T-helper 9 cell (primary cell): ENCODE data around the gene LAMB1.

ENCODE experiments used
- DNase-seq: peaks from one replicate; pipeline ENCODE4 v3.0.0-alpha.2; 2020

LAMB1 gene

GRCh38 chr7:107996072-107996882 is 6.7 kb downstream of the LAMB1 start:
- no peak for DNase-seq

GRCh38 chr7:107995184-107996071 is 7.5 kb downstream of the LAMB1 start:
- DNase-seq, result no peak

DNA sequence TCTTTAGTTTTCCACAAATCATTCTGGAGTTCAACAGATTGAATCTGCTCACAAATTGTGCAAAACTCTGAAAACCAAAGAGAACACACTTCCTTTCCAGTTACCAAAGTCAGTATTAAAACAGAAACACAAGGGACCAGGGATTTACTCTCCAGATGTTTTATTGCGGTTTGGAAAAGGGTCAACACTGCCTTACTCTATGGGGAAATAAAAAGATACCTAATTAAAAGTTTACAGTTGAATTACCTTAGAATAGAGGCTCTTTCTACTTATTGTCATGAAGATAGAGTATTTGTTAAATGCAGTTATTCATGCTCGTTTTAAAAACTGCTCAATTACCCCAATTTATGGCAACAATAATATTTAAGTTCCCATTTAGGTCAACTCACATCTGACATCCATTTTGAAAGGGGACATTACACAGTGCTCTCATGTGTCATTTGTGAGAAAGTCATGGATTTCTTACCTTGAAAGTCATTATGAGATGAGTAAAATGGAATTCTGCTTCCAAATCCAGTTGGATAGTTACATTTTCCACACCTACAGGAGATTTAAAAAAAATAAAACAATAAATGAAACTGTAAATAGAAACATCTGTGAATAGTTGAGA is 8.4 kb downstream of the LAMB1 start:
- no peak for DNase-seq

GRCh38 chr7:107993891-107994291 is 9.1 kb downstream of the LAMB1 start:
- no peak for DNase-seq

- no peak for DNase-seq
Observed at GRCh38 chr7:107989618-107990373, 13.2 kb downstream of the LAMB1 start.

- no peak for DNase-seq
Observed at GRCh38 chr7:107982918-107983389, 20.0 kb downstream of the LAMB1 start.

DNA sequence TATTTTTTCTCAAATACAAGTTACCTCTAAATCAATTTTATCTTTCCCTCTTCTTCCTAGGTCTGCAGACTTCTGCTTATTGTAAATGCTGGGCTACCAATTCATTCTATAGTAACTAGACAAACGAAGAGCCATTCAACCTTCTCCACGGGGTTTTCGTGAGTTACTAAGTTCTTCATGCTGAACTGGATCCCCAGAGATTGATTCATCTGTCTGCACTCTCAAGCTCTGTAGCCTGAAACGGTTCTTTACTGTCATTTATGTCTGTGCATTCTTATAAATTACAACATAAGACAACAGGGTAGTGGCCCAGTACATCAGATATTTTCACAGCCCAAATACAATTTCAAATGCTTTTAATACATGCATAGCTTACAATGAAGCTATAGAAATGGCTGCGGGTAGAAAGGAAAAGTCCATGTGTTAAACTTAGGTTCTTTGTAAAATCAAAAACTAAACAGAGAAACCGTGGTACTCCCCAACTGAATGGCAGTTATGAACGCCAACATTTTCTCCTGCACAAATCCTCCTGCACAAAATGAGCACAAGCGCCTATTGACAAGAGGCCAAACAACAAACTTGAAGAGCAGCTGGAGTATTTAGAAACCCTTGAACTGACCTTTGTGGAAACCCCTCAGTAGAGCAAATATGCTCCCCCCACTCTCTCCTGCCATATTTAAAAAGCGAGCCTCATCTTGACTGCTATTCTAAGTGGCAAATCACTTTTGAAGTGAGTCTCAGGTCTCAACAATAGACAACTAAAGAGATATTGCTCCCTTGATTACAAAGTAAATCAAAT is 20.7 kb downstream of the LAMB1 start:
- no peak for DNase-seq

DNA sequence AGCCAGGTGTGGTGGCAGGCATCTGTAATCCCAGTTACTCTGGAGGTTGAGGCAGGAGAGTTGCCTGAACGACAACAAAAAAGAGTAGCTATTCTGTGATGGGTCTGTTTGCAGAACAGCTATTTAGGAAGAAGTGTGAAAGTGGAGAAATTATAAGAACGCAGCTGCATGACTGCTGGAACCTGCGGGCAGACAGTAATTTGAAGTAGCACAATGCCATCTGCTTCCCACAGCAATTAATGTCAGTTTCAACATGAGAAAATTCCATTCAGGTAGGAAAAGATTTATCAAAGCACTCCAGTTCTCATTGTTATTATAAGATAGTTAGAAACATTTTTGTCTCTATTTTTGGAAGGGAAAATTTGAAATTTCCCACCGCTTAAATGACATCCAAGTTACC is 21.5 kb downstream of the LAMB1 start:
- DNase-seq, result no peak

GRCh38 chr7:107980671-107981190 is 22.2 kb downstream of the LAMB1 start:
- DNase-seq, result no peak

- DNase-seq, result no peak
Observed at GRCh38 chr7:107980171-107980570, 22.8 kb downstream of the LAMB1 start.

DNA sequence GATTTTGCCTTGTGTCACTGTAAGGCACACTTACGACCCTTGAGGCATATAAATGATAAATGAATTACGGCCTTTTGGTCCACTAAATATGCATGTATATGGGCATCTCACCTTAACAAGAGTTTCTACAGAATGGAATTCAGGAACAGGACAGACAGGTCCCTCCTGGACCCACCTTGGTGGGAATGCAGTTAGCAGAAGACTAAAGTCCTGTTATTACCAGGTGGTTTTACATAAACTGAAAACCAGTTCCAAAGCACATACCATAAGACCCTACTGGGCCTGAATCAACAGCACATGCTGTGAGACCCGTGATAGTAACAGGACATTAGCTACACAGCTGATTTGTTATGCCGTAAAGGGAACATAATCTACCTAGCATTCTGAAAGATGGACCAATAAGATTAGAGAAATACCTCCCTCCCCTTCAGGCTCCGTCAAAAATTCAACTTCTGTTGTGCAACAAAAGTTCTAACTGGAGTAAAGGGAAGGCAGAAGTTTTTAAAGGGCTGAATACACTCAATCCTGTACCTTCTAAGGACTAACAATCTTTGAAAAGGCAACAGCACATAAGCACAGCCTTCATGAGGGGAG is 24.0 kb downstream of the LAMB1 start:
- DNase-seq, result no peak

DNA sequence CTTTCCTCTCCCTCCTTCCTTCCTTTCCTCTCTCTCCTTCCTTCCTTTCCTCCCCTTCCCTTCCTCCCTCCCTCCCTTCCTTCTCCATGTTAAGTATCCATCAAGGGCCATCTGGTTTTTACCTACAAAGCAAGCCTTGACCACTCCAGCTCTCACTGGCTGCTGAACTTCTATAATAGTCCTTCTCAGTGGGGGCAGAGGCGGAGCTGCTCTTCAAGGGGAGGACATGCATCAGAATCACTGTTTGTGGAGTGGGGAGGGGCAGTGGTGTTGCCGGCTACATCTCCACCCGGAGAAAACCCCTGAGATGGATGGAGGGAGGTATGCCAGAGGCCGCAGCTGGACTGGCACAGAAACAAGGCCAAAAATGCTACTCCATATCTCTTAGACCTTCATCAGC is 25.9 kb downstream of the LAMB1 start:
- DNase-seq, result no peak

DNA sequence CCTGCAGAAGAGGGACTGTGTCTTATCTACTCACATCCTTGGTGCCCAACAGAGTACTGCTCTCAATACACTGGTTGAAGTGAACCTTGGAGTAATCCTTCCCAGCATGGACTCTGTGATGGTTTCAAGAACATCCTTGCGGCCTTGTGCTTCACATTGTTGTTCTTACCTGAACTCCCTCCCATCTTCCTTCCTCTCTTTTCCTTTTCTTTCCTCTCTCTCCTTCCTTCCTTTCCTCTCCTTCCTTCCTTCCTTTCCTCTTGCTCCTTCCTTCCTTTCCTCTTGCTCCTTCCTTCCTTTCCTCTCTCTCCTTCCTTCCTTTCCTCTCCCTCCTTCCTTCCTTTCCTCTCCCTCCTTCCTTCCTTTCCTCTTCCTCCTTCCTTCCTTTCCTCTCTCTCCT is 26.3 kb downstream of the LAMB1 start:
- DNase-seq, result no peak

DNA sequence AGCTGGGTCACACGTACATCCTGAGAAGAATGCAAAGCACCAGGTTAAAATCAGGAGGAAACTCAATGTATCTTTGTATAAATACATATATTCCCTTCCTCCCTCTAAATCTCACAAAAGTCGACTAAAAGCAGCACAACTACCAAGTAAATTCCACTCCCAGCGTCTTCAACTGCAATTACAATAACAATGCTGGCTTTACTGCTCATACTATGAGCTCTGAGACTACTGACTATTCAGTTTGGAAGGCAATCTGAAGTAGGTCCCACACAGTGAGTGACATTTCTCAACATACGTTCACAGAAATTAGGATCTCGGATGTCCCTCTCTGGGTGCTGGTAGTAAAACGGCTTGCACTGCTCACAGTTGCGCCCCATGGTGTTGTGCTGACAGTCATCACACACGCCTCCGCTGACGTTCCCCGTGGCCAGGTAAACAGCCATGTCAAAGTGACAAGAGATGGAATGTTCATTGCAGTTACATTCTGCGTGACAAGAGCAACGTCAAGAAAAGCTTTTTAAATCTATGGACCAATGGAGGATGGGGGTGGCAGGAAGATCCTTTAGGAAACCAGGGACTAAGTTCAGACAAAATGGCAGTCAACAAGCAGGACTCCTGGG is 27.5 kb downstream of the LAMB1 start:
- DNase-seq, result no peak

DNA sequence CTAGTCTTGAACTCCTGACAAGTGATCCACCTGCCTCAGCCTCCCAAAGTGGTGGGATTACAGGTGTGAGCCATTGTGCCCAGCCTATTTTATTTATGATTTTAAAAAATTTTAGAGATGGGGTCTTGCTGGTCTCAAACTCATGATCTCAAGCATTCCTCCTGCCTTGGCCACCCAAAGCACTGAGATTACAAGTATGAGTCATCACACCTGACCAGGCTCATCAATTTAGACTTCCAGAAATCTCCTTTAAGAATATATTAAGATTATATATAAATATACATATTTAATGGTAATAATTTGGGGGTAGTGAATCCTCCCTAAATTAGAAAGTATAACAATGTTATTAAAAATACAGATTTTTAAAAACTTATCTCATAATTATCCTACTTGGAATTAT is 29.1 kb downstream of the LAMB1 start:
- no peak for DNase-seq

DNA sequence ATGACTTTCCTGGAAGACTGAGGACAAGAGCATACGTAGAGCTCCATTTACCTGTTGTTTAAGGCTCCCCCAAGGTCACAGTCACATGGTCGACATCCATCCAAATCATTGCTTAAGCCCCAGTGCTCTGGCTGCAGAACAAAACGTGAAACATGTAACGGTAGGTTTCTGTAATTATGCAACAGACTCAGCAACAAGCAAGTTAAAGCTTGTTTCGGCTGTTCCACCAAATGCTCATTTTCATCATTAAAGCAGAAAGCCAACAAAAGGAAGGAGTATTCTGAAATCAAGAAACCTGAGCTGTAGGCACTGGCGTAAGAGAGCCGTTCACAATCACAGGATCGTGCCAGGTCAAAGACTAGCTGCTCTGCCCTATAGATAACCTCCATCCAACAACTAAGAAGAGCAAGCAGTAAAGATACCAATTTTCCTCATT is 30.0 kb downstream of the LAMB1 start:
- DNase-seq, result no peak

DNA sequence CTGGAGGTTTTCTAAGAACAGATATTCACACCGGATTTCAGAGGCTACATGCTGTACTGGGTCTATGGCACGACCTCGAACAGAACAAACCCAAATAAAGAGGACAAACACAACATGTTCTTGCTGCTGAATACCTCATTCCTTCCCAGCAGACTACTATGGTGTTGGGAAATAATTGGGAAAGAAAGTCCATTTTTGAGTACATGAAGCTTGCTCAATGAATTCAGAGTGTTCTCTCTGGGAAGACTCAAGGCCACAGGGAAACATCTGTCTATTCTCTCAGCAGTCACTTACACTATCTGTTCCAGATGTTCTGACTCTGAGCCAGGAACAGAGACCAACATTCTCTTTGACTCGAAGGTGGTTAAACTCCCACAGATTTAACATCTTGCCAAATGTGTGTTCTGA is 30.9 kb downstream of the LAMB1 start:
- DNase-seq, result no peak

DNA sequence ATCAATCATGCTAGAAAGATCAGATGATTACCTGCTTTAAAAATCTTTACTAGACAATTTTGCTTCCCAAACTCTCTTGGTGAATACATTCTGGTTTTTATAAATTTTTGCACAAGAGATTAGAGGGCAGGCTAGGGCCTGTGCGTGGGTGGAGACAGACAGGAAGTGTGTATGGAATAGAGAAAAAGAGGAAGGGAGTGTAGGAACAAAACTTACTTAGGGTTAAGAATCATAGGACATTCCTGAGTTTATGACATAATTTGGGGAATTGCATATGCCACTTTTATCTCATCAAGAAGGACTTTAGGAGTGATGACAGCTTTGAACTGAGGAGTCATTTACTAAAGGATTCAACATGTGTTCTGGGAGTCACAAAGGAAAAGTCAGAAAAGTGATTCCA is 31.3 kb downstream of the LAMB1 start:
- no peak for DNase-seq

GRCh38 chr7:107971100-107971499 is 31.9 kb downstream of the LAMB1 start:
- no peak for DNase-seq

DNA sequence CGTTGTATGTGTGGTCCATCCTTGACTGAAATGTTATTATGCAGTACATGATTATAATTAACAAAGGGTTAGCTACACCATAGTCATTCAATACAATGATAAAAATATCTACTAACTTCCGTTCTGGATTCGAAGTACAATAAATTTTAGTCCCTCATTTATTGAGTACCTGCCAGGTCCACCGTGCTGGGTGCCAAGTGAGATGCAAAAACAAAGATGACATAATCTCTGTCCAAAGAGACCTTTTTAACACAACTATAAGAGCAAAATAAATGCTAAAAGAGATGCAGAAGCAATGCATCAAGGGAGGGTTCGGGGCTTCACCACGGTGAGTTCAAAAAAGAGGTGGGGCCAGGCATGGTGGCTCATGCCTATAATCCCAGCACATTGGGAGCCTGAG is 33.1 kb downstream of the LAMB1 start:
- DNase-seq, result no peak

DNA sequence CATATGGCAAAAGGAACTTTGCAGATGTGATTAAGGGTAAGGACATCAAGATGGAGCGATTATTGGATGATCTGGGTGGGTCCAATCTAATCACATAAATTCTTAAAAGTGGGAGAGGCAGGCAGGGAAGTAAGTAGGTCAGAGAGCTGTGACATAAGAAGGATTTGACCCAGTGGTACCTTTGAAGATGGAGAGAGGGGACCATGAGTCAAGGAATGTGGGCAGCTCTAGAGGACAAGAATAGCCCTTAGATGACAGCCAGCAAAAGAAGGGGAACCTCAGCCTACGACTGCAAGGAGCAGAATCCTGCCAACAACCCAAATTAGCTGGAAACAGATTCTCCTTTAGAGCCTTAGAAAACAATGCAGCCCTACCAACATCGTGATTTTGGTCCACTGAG is 34.5 kb downstream of the LAMB1 start:
- no peak for DNase-seq
